ENCODE results near the gene SMCO4.
"Not testable (repeated sequence)": the region's sequence is repeated elsewhere in the genome, so short reads cannot be mapped to it uniquely, and the experiment has no call there.

Gene SMCO4

DNA sequence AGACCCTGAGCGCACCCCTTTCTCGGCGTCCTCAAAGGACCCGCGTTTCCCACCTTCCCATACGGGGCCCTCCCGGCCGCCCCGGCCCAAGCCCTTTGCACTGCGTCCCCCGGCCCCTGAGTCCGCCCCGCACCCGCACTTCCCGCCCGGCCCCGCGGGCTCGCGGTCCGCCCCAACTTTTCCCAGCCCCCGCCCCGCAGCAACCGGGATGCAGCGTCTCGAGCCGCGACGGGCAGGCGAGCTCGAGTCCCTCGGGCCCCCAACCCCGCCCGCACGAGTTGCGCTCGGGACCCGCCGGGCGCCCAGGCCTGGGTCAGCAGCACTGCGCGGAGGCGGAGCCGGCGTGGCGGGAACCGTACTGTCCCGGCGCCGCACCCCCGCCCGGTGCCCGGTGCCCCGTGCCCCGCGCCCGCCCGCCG, 371 bp downstream of the SMCO4 start:
- TF ChIP-seq ZNF274 (IDR thresholded peaks at IDR 0.05; ENCODE audit: low read depth, low read length): no peak
- peak overlapping the region; percentile 69 for H3K4me3 ChIP-seq (ENCODE audit: low read length)

DNA sequence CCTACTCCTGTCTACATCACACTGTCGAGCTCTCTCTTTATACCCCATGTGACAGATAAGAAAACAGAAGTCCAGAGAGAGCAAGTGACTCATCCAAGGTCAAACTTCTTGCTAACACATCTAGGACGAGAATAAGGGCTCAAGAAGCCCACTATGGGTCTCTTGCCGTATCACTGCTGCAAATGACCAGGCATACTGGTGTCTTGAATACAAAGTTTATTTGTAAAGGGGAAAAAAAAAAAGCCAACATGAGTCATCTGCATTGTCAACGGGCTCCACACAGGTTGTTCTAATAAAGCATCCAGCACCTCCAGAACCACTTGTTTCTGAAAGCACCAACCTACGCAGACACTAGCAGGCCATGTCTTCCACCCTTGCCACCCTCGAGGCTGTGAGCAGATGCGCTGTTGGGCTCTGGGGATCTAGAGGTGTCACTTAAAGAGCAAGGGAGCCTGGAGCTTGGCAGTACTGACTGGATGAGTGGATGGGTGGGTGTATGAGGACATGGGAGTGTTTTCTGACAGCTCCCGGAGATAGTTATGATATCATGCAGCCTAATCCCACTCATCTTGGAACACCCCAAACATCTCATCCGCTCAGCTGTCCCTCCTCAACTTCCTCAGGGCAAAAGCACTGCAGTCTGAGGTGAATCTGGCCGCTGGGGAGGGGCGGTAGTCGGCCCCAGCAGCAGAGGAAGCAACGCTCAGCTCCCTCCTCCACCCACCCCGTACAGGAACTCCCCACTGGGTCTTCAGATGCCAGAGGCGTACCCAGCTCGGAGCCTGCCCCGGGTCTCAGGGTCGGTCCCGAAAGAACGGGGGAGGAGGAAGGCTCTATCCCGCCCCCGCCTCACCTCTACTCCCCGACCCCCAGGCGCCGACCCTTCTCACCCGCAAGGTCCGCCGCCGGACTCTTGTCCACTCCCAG, 1.0 kb downstream of the SMCO4 start:
- TF ChIP-seq ZNF274 (IDR thresholded peaks at IDR 0.05; ENCODE audit: low read depth, low read length): no peak
- H3K4me3 ChIP-seq (ENCODE audit: low read length): peak overlapping the region; percentile 69

DNA sequence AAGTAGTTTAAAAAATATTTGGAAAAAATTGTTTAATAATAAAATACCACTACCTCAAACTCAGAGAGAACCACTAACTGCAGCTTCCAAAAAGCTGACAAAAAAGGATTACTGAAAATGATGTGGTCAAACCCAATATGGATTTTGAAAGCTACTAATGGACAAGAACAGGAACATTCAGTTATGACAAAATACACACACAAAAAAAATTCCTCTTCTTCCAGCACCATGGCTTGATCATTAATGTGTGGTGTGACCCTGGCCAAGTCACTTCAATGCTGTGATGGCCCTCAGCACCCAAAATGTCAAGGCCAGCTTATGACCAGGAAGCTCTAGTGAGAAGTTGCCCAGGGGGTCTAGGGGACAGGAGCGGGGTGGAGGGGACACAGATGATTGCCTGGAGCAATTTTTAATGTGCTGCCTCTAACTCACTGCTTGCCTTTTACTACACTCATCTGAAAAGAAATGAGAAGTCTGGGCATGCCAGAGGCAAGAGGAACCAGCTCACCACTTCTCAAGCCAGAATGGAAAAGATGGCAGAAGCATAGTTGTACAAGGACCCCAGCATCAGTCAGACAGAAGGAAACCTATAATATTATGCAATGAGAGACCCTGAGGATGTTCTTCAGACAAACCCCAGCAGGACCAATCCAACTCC, 2.2 kb downstream of the SMCO4 start:
- no peak overlapping the region for H3K4me3 ChIP-seq (ENCODE audit: low read length)
- TF ChIP-seq ZNF274 (IDR thresholded peaks at IDR 0.05; ENCODE audit: low read depth, low read length): no peak

DNA sequence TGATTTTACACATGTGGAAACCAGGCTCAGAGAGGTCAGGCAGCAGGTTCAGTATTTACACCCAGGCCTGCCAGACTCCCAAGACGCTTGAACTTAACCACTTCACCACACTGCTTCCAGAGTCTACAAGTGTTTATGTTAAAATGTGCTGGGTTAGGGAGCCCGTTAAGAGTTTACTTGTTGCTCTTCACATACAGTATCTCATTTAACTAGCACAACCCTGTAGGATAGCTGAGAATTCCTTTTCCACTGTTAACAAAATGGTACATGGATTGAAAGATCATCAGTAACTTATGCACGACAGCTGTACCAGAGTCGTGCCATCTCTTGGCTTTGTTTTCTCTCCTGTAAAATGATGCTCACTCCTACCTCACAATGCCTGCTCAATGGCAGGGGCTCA, 2.9 kb downstream of the SMCO4 start:
- no peak for TF ChIP-seq ZNF274 (IDR thresholded peaks at IDR 0.05; ENCODE audit: low read depth, low read length)

DNA sequence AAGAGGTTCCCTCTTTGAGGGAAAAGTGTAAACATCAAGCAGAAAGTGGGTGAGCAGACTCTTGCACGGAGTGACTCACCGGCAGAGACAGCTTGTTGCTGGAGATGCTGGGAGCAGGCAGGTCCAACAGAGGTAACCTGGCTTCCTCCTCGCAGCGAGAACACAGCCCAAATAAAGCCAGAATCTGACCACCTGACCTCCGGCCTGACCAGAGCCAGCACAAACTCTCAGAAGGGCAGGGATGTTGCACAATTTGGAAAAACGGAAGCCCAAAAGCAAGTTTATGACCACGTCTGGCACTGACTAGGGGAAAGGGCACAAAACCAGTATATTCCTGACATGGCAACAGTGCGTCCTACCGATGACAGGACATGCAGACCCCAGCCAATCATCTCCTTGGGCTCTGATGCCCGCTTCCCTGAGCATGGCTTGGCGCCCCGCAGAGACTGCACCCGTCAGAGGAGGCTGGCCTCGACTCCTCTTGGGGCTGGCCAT, 5.4 kb downstream of the SMCO4 start:
- TF ChIP-seq ZNF274 (IDR thresholded peaks at IDR 0.05; ENCODE audit: low read depth, low read length): no peak
- no peak overlapping the region for H3K4me3 ChIP-seq (ENCODE audit: low read length)

More for the DNA sequence above, 2.9 kb downstream of the SMCO4 start:
- no peak overlapping the region for H3K4me3 ChIP-seq (ENCODE audit: low read length)

DNA sequence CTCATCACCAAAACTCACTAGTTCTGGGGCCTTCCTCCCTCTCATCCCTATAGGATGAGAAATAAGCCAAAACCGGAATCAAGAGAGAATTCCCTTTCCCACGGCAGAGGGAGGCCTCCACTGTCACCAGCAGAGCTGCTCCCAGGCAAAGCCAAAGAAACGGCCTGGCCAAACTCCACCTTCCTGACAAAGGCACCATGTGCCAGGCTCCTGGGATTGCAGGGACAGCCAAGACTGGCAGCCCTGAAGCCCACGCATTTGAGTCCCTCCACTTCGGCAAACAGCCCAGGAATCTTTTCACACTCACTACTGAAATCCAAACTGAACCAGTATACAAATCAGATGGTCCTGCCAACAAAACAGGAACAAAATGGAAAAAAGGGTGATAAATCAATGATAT, 6.1 kb downstream of the SMCO4 start:
- no peak for TF ChIP-seq ZNF274 (IDR thresholded peaks at IDR 0.05; ENCODE audit: low read depth, low read length)
- no peak overlapping the region for H3K4me3 ChIP-seq (ENCODE audit: low read length)

DNA sequence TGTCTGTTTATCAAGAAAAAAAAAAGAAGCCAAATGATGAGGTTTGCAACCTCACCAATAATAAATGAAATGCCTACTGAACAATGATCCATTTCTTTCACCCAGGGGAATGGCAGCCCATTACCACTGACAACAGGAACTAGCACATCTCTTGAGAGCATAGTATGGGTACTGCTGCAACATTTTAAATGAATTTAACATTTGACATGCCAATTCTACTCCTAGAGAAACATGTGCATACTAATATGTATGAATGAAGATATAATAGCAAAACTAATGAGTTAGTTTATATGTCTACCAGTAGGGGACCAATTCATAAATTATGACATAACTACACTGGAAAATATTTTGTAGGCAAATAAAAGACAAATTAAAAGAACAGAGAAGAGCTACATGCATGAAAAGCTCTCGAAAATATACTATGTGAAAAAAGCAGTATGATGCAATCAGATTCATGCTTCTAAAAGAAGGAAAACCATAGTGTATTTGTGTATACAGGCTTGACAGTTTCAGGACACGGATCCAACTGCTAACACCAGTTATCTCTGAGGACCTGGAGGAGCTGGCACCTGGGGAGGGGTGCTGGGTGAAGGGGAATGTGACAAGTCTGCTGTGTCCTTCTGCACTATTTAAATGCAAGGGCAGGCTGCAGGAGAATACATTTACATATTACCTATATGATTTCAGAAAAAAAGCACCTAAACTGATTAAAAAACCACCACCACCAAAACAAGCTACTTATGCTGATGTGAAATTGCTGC, 6.9 kb downstream of the SMCO4 start:
- H3K4me3 ChIP-seq (ENCODE audit: low read length): no peak overlapping the region
- TF ChIP-seq ZNF274 (IDR thresholded peaks at IDR 0.05; ENCODE audit: low read depth, low read length): no peak

DNA sequence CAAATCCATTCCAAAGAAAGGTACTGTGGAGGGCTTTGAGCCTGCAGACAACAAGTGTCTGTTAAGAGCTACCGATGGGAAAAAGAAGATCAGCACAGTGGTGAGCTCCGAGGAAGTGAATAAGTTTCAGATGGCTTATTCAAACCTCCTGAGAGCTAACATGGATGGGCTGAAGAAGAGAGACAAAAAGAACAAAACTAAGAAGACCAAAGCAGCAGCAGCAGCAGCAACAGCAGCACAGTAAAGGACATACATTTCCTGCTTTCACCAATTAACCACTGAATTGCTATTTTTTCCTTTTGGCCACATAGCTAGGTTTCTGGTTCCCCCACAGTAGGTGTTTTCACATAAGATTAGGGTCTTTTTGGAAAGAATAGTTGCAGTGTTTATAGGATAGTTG, 7.6 kb downstream of the SMCO4 start:
- H3K4me3 ChIP-seq (ENCODE audit: low read length): not testable (repeated sequence)

DNA sequence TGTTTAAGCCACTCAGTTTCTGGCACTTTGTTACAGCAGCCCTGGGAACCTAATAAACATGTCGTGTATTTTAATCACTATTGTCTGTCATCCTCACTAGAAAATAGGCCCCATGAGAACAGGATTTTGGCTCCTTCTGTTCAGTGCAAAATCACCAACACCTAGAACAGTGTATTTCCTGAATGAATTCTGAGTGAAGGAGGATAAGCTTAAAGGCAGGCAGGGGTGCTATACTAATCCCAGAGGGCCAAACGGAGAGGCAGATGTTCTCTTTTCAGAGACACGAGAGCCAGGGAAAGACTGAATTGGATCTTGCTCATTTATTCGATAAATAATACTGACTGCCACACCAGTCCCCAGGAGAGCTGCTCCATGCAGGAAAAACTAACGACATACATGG, 10.4 kb downstream of the SMCO4 start:
- TF ChIP-seq ZNF274 (IDR thresholded peaks at IDR 0.05; ENCODE audit: low read depth, low read length): no peak

DNA sequence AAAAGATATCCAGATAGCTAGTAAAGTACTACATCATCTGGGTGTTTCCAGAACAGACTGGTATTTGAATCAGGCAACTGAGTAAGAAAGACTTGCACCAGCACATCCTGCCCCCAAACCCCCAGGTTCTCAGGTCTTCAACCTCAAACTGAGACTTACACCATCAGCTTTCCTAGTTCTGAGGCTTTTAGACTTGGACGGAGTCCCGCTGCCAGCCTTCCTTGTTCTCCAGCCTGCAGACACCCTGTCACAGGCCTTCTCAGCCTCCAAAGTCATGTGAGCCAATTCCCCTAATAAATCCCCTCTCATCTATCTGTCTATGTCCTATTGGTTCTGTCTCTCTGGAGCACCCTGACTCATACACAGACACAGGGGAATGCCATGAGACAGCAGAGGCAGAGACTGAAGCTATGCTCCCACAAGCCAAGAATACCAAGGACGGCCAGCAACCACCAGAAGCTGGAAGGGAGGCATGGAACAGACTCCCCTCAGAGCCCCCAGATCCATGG, 10.9 kb downstream of the SMCO4 start:
- H3K4me3 ChIP-seq (ENCODE audit: low read length): no peak overlapping the region
- no peak for TF ChIP-seq ZNF274 (IDR thresholded peaks at IDR 0.05; ENCODE audit: low read depth, low read length)

More for the DNA sequence above, 10.4 kb downstream of the SMCO4 start:
- no peak overlapping the region for H3K4me3 ChIP-seq (ENCODE audit: low read length)

DNA sequence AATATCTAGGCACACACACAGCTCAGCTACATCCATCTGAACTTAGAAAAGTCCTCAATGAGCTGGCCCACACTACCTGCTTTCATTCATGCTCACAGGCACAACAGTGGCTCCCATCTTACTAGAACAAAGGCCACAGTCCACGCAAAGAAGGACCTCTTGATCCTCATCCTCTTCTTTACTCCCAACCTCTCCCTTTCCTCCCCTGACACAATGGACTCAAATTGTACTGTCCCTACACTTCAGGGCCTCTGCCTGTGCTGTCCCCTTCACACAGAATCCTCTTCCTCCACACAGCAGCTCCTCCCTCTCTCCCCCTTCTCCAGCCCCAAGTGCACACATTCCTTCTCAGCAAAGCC, 12.7 kb downstream of the SMCO4 start:
- H3K4me3 ChIP-seq (ENCODE audit: low read length): no peak overlapping the region
- no peak for TF ChIP-seq ZNF274 (IDR thresholded peaks at IDR 0.05; ENCODE audit: low read depth, low read length)

DNA sequence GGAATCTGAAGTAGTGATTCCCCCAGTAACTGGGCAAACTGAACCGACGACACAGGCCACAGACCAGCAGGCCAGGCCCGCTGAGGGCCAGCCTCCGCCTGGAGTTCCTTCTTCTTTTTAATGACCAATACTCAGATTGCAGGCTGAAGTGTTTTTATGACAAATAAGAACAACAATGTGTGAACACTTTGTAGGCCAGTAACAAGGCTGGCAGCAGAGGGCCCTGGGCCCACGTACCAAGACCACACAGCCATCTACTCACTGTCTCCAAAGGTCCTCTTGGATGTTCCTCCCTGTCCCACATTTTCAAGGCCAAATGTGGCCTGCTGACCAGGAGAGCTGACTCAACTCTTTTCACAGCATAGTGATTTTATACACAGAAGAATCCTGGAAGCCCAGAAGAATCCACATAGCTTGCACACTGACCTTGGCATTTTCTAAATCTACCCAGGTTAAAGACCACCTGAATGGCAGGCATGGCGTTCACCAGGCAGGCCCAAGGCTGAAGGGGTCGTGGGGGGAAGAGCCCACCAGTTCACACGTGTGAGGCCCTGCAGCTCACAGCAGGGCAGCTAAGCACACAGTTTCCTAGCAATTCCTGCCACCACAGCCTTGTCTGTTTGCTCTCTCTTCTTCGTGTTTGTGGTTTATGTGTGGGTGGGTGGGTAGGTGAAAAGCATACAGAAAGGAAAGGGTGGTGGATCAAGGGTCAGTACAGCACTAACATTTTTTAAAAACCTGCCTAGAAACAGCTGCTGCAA, 13.3 kb downstream of the SMCO4 start:
- no peak overlapping the region for H3K4me3 ChIP-seq (ENCODE audit: low read length)
- TF ChIP-seq ZNF274 (IDR thresholded peaks at IDR 0.05; ENCODE audit: low read depth, low read length): no peak

DNA sequence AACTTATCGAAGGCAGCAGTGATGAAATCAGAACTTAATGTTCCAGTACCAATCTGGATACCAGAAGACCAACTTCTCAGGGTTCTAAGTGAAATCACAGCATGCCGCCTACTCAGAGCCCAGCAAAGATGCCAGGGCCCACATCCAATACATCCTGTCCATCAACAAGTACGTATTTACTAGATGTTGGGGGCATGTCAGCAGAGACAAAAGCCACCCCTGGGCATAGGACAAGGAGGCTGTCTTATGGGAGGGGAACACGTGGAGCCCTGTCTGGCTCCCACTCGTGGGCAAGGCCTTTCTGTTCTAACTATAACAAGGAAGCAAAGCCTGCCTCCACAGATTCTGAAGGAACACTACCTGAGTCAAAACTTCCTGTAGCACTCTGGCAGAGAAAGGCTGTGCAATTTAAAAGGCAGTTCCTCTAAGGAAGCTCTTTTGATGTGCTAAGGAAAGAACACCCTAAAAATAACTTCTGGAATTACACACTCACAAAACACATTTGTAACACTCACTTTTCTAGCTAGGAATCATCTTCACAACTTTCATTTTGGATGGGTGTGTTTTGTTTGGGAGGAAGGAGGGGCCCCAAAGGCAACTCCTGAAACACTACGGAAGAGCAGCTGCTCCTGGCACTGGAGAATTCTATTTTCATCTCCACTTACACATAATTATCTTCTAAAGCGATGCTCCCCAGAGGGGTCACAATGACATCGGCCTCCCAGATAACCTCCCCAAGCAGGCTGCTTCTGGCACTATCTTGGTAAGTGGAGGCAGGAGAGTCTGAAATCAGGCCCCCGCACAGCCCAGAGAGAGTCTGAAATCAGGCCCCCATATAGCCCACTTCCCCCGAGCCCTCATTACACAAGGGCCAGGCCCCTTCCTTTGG, 14.2 kb downstream of the SMCO4 start:
- no peak overlapping the region for H3K4me3 ChIP-seq (ENCODE audit: low read length)

More for the DNA sequence above, 14.2 kb downstream of the SMCO4 start:
- TF ChIP-seq ZNF274 (IDR thresholded peaks at IDR 0.05; ENCODE audit: low read depth, low read length): no peak
